ENCODE data around the gene TMBIM4. TPM values are rescaled to one million over a fixed set of nuclear protein-coding genes. Genes with fewer than 3 reads are reported as not detected.

The TMBIM4 gene
- polyA plus RNA-seq, 1 of the 3 experiments (the other 2 are of a cell fraction) = 68.5 TPM

DNA sequence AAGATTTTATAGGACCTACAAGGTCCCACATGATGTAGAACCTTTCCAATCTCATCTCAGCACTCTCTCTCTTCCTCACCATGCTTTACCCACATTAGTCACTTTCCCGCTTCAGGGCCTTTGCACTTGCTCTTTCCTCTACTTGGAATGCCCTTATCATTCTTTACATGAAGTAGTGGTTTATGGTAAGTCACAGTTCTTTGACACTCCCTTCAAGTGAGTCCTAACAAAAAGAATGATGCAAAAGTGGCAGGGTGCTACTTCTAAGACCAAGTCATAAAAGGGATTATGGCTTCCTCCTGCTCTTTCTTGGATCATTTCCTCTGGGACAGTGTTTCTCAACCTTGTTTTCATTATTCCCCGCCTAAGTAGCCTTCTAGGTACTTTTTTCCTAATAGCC lies 13.1 kb downstream of the TMBIM4 start:
- no peaks in the 10 kb centered on the region for H3K9me2 ChIP-seq
- TF ChIP-seq YY1 (IDR thresholded peaks at IDR 0.05; ENCODE audit: low read depth) (no peak), RXRA (IDR thresholded peaks at IDR 0.05; ENCODE audit: borderline replicate concordance, low read depth) (no peak), TAF1 (IDR thresholded peaks at IDR 0.05; ENCODE audit: borderline replicate concordance, low read depth, low read length) (no peak), RCOR1 (IDR thresholded peaks at IDR 0.05; ENCODE audit: low read length) (no peak), SMC3 (IDR thresholded peaks at IDR 0.05; ENCODE audit: low read depth, low read length) (no peak), NRF1 (IDR thresholded peaks at IDR 0.05; ENCODE audit: low read depth, low read length) (no peak), PBX3 (IDR thresholded peaks at IDR 0.05) (no peak), JUND (IDR thresholded peaks at IDR 0.05) (no peak), FOXM1 (IDR thresholded peaks at IDR 0.05; ENCODE audit: low read depth) (no peak), FOSL2 (IDR thresholded peaks at IDR 0.05; ENCODE audit: borderline replicate concordance, low read depth) (no peak), EZH2phosphoT487 (IDR thresholded peaks at IDR 0.05; ENCODE audit: borderline replicate concordance, low read depth) (no peak), GATA2 (CRISPR knock-in tag; IDR thresholded peaks at IDR 0.05) (no peak), RAD21 (IDR thresholded peaks at IDR 0.05; ENCODE audit: low read length) (no peak), NFIC (IDR thresholded peaks at IDR 0.05; ENCODE audit: borderline replicate concordance) (no peak)
- TF ChIP-seq, protein P1, sequence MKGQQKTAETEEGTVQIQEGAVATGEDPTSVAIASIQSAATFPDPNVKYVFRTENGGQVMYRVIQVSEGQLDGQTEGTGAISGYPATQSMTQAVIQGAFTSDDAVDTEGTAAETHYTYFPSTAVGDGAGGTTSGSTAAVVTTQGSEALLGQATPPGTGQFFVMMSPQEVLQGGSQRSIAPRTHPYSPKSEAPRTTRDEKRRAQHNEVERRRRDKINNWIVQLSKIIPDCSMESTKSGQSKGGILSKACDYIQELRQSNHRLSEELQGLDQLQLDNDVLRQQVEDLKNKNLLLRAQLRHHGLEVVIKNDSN (IDR thresholded peaks at IDR 0.05; ENCODE audit: borderline replicate concordance, low read depth) = no peak
- TF ChIP-seq, protein P2, sequence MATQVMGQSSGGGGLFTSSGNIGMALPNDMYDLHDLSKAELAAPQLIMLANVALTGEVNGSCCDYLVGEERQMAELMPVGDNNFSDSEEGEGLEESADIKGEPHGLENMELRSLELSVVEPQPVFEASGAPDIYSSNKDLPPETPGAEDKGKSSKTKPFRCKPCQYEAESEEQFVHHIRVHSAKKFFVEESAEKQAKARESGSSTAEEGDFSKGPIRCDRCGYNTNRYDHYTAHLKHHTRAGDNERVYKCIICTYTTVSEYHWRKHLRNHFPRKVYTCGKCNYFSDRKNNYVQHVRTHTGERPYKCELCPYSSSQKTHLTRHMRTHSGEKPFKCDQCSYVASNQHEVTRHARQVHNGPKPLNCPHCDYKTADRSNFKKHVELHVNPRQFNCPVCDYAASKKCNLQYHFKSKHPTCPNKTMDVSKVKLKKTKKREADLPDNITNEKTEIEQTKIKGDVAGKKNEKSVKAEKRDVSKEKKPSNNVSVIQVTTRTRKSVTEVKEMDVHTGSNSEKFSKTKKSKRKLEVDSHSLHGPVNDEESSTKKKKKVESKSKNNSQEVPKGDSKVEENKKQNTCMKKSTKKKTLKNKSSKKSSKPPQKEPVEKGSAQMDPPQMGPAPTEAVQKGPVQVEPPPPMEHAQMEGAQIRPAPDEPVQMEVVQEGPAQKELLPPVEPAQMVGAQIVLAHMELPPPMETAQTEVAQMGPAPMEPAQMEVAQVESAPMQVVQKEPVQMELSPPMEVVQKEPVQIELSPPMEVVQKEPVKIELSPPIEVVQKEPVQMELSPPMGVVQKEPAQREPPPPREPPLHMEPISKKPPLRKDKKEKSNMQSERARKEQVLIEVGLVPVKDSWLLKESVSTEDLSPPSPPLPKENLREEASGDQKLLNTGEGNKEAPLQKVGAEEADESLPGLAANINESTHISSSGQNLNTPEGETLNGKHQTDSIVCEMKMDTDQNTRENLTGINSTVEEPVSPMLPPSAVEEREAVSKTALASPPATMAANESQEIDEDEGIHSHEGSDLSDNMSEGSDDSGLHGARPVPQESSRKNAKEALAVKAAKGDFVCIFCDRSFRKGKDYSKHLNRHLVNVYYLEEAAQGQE (IDR thresholded peaks at IDR 0.05; ENCODE audit: low read depth, low read length) = no peak
- peaks cover 22% of the 10 kb centered on the region for H3F3A ChIP-seq (replicated peaks; ENCODE audit: insufficient read depth)
- H4K20me1 ChIP-seq (ENCODE audit: insufficient read depth) = no peaks in the 10 kb centered on the region
- ChIA-PET POLR2A (no interaction called here), CTCF (no interaction called here)
- H3K9me3 ChIP-seq = no peaks in the 10 kb centered on the region
- H2AFZ ChIP-seq (ENCODE audit: low read depth) = no peak overlapping the region
- peaks cover 50% of the 10 kb centered on the region for H3K79me2 ChIP-seq (ENCODE audit: insufficient read depth)
- H3K4me1 ChIP-seq (ENCODE audit: control insufficient read depth in 1 of 2, insufficient read depth in 2 of 2, low read depth in 1 of 2, low read length in 1 of 2) = peaks cover 0 to 19% of the 10 kb centered on the region in 2 experiments; a peak in 2 of 4 replicates
- WGBS (ENCODE audit: low lambda C conversion rate) = 95% methylated on average over 2 of the region's 2 CpGs
- no peak for DNase-seq
- no peak overlapping the region for H3K9ac ChIP-seq
- H3K4me2 ChIP-seq = no peak overlapping the region
- peaks cover 9 to 15% of the 10 kb centered on the region in 2 experiments for H3K36me3 ChIP-seq (replicated peaks in 1 of 2; ENCODE audit: control insufficient read depth in 1 of 2, insufficient read depth in 2 of 2, low read length in 1 of 2)
- H3K27ac ChIP-seq (ENCODE audit: low read depth in 2 of 2, low read length in 1 of 2) = no peak overlapping the region
- no peaks in the 10 kb centered on the region for H3K27me3 ChIP-seq (ENCODE audit: insufficient read depth)
- no peak overlapping the region for H3K4me3 ChIP-seq (ENCODE audit: low read depth in 2 of 2, low read length in 1 of 2)
